Measurements from ENCODE around the gene CDK14. TPM values are rescaled to one million over a fixed set of nuclear protein-coding genes. Genes with fewer than 3 reads are reported as not detected.

The CDK14 gene
- total RNA-seq, 1 donor = 44.8 TPM

GRCh38 chr7:90758933-90759562, 162.9 kb downstream of the CDK14 start:
- no peak for TF ChIP-seq CTCF (IDR thresholded peaks at IDR 0.05; ENCODE audit: insufficient read depth, low read length)
- H3K4me3 ChIP-seq (ENCODE audit: low read depth, low read length) = no peak overlapping the region
- DNase-seq (ENCODE audit: low read depth) = no peak

- H3K4me3 ChIP-seq (ENCODE audit: low read depth, low read length) = no peak overlapping the region
- DNase-seq (ENCODE audit: low read depth) = no peak
- TF ChIP-seq CTCF (IDR thresholded peaks at IDR 0.05; ENCODE audit: insufficient read depth, low read length) = no peak
Measured at GRCh38 chr7:90759710-90760109, 163.6 kb downstream of the CDK14 start.

GRCh38 chr7:90760892-90761291, 164.8 kb downstream of the CDK14 start:
- H3K4me3 ChIP-seq (ENCODE audit: low read depth, low read length) = no peak overlapping the region
- DNase-seq (ENCODE audit: low read depth) = no peak
- TF ChIP-seq CTCF (IDR thresholded peaks at IDR 0.05; ENCODE audit: insufficient read depth, low read length) = no peak

GRCh38 chr7:90761584-90761983, 165.5 kb downstream of the CDK14 start:
- no peak for TF ChIP-seq CTCF (IDR thresholded peaks at IDR 0.05; ENCODE audit: insufficient read depth, low read length)
- no peak for DNase-seq (ENCODE audit: low read depth)
- H3K4me3 ChIP-seq (ENCODE audit: low read depth, low read length) = no peak overlapping the region

- no peak for DNase-seq (ENCODE audit: low read depth)
- no peak for TF ChIP-seq CTCF (IDR thresholded peaks at IDR 0.05; ENCODE audit: insufficient read depth, low read length)
- H3K4me3 ChIP-seq (ENCODE audit: low read depth, low read length) = no peak overlapping the region
Measured at GRCh38 chr7:90763108-90763507, 167.0 kb downstream of the CDK14 start.

GRCh38 chr7:90764848-90765570, 168.9 kb downstream of the CDK14 start:
- DNase-seq (ENCODE audit: low read depth) = no peak
- TF ChIP-seq CTCF (IDR thresholded peaks at IDR 0.05; ENCODE audit: insufficient read depth, low read length) = no peak
- no peak overlapping the region for H3K4me3 ChIP-seq (ENCODE audit: low read depth, low read length)
